NCI-H1048 (cell line): ENCODE results near the gene KCNK1.
"Not testable (repeated sequence)": the region's sequence is repeated elsewhere in the genome, so short reads cannot be mapped to it uniquely, and the experiment has no call there.

Source experiments
- DNase-seq: peaks from one replicate; lab custom pipeline; 2025; lab: John Stamatoyannopoulos, UW

KCNK1 gene

DNA sequence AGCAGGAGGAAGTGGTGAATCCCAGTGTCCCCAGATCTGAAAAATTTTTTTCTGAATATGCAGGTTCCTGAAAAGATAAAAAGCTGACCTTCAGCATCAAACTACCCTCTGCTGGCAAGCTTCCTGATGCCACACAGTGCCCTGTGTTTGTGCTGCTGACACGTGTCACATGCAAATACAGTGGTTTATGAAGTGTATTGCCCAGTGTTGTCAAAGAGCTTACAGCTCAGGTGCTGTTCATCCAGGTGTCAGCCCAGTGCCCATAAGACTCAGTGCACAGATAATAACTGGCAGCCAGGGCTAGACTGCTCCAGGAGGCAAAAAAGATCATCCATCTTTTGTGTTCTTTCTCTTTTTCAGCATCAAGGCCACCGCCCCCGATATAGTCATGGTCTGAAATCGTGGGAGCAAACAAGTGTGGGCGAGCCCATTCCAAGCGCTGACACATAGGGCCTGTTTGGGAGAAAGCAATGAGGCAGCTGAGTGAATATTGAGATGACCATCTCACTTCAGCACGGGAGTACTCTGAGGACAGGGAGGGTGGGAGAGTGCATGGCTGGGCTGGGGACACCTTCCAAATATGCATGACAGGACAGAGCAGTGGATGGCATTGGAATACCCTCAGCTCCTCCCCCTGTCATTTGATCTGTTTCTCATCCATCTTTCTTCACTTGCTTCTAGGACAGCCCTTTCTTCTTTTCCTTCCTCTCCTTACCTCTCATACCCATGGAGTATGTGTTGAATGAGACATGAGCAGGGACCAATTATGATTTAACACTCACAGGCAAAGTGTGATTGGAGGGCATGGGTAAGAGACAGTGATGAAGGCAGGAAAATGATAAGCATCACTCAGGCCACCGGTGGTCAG, 6.4 kb upstream of the KCNK1 start:
- no peak for DNase-seq

- DNase-seq, result no peak
These were observed 4.9 kb upstream of the KCNK1 start for GRCh38 chr1:233608988-233609387.

DNA sequence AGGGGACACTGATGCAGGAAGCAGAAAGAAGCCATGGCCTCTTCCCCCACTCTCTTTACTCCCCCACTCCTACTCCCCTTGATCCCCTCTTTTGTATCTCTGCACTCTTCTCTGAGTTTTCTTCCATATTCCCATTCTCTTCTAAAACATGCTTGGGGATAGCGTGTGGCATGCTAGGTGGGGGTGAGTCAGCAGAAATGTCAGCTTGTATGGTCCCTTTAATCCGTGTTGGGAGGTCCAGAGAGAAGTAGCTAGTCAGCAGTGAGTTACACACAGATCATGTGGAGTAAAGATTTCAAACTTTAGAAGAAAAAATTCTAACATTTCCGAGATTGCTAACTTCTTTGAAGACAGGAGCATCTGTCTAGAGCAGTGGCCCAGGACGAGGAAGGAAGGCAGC, 4.0 kb upstream of the KCNK1 start:
- DNase-seq, result no peak

- DNase-seq, result no peak
These were observed 3.3 kb upstream of the KCNK1 start for GRCh38 chr1:233610628-233611027.

- not testable (repeated sequence) for DNase-seq
These were observed 2.5 kb upstream of the KCNK1 start for GRCh38 chr1:233611363-233611762.

DNA sequence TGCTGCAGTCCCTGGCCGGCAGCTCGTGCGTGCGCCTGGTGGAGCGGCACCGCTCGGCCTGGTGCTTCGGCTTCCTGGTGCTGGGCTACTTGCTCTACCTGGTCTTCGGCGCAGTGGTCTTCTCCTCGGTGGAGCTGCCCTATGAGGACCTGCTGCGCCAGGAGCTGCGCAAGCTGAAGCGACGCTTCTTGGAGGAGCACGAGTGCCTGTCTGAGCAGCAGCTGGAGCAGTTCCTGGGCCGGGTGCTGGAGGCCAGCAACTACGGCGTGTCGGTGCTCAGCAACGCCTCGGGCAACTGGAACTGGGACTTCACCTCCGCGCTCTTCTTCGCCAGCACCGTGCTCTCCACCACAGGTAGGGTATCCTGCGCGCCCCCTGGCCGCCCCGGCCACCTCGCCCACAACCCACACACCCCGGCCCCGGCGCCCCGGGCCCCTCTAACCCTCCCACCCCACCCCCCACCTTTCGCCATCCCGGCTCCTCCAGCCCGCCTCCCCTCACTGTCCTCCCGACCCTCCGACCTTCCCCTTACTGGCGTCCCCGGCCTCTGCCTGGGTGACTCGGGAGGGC, 352 bp downstream of the KCNK1 start:
- DNase-seq, result no peak

DNA sequence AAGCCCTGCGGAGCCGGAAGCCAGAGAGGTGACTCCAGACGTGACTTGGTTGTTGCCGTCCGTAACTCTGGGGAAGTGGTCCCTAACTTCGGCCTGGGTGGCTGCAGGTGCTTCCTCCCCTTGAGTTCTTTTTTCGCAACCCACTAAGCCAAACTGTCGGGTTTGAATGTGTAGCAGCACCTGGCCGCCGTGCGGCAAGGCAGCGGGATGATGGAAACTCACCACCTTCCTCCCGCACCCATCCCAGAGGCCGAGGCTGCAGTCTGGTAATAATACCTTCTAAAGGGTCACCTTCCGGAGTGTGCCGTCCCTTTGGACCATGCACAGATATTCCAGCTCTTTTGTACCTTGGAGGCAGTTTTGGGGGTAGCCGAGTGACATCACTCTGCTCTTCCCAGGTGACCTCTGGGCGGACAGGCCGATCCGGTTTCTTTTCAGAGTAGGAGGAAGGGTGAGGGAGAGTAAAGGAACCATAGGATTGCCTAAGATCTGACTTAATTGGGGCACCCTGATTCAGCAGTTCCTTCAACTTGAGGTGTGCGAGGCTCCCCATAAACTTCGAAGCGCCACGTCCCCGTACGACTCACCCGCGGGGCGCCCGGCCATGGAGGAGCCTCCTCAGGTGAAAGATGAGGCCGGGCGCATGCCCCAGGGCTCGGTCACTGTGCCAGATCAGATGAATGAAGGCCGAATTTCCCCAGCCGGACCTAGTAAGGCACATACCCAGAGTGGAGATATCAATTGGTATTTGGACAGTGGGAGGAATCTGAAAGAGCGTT, 1.0 kb downstream of the KCNK1 start:
- no peak for DNase-seq

DNA sequence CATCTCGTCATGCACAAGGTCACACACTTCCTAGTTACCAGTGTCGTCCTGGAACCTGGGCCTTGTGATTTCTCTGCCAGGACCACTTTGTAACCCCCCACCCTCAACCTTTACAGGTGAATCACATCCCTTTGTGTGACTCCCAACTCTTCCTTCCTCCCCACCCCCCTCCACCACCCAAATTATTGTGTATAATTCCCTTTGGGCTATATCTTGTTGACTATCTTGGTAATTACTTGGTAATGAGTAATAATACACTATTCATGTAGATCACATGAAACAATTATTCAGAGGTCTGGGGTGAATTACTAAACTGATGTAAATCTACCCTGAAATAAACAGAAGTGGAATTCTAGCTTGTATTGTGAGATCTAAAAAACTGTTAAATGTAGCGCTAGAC, 1.7 kb downstream of the KCNK1 start:
- no peak for DNase-seq

DNA sequence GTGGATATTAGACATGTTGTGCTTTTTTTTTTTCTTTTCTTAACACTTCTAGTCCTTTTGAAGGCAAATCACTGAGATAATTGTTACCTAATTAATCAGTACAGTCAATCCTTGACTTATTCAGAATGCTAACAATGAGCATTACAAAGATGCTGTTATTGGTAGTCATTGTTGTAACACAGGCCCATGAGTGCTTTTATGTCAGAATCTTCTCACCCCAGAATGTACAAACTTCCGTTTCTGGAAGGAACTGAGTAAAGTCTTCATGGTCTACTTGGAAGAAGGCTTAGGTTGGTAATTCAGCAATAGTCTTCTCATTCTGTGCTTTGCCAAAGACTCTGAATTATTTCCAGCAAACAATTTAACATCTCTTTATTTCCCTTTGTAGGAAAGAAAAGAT, 3.1 kb downstream of the KCNK1 start:
- DNase-seq, result no peak

DNA sequence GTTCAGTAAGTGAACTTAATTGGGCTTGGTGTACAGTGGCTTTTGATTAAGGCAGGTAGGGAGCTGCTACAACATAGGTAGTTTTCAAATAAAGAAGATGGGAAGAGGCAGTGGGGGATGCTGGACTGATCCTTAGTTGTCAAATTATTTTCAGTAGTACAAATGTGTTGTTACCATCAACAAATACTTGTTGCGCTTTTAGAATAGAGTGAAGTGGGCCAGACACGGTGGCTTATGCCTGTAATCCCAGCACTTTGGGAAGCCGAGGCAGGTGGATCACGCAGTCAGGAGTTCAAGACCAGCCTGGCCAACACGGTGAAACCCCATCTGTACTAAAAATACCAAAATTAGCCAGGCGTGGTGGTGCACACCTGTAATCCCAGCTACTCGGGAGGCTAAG, 5.5 kb downstream of the KCNK1 start:
- not testable (repeated sequence) for DNase-seq

DNA sequence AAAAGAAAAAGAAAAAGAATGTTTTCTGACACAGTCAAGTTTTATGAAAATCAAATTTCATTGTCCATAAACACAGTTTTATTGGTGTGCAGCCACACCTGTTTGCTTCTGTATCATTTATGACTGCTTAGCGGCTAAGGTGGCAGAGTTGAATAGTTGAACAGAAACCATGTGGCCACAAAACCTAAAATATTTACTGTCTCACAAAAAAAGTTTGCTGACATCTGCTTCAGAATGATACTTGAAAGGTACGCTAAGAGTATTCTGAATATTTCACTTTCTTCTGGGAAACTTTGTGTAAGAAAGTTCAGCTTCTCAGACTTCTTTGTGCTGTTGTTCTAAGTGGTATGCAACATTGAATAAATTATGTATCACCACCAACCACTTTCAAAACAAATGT, 6.2 kb downstream of the KCNK1 start:
- no peak for DNase-seq

GRCh38 chr1:233621923-233622322, 8.0 kb downstream of the KCNK1 start:
- DNase-seq, result no peak

DNA sequence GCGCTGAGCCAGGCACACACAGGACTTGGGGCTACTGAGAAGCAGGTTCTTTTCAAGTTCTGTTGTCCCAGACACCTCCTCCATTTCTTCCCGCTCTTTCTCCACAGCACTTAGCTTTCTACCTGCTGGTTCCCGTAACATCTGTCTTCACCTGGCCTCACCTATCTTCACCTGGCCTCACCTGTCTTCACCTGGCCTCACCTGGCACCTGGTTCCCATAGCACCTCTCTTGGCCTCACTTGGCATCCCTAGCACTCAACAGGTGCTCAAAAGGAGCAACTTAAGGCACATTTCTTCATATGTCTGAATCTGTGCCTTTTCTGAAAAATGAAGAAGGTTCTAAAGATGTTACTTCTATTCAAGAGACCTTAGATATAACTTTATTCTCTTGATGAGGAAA, 10.4 kb downstream of the KCNK1 start:
- DNase-seq, result no peak

- no peak for DNase-seq
These were observed 11.2 kb downstream of the KCNK1 start for GRCh38 chr1:233625087-233625486.

DNA sequence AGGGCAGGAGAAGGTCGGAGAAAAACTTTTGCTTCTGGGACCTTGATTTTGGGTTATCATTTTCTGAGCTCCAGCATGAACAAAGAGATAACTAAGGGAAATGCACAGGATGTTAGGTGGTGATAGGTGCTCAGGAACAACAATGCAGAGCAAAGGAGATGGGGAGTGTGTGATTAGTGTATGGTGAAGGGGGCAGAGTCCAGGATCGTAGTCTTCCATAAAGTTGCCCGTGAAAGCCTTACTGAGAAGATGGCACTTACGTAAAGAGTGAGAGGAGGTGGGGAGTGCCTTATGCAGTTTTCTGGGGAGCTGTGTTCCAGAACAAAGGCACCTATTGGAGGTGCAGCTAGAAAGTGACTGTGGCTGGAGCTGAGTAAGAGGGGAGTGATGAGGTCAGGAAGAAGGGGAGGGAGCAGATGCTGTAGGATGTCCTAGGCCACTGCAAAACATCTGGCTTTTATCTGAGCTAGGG, 11.6 kb downstream of the KCNK1 start:
- no peak for DNase-seq

DNA sequence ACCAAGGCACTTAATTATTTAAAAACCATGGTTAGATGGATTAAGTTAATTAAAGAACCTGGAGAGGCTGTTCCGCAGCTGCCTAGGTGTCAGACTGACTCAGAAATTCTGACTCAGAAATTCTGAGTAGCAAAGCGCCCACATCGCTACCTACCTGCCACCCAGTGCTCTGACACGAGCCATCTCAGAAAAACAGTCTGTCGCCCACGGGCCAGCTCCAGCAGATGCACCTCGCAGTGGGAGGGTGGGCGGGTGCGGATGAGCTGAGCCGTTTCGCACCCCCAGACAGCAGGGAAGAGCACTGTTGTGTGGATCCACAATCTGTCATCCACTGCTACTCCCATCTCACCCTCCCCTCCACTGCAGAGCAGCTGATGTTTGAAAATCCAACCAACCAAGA, 13.5 kb downstream of the KCNK1 start:
- no peak for DNase-seq

- DNase-seq, result no peak
These were observed 13.9 kb downstream of the KCNK1 start for GRCh38 chr1:233627823-233628222.

DNA sequence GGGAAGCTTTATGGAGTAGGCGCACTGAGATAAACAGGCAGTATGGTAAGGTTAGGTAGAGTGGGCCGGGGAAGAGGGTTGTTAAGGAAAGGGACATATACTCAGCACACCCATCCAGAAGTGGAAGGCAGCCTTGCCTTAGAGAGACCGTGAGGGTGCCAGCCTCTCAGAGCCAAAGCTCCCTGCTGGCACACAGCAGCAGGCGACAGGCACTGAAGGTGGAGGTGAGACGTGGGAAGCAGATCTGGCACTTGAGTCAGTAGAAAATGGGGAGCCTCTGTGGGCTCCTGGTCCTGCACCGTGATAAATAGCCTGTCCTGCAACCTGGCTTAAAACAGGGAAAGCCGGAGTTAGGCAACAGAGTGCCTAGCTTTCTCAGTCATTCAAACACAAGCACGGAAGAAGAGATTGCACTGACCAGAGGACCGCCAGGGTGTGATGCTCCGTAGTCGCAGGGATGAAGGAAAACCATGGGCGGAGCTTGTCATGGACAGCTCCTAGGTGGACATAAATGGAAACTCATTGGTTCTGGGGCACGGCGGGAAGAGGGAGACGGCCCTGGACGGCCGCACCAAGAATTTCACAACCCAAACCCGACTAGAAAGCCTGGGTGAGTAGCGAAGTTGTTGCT, 15.5 kb downstream of the KCNK1 start:
- DNase-seq, result no peak

DNA sequence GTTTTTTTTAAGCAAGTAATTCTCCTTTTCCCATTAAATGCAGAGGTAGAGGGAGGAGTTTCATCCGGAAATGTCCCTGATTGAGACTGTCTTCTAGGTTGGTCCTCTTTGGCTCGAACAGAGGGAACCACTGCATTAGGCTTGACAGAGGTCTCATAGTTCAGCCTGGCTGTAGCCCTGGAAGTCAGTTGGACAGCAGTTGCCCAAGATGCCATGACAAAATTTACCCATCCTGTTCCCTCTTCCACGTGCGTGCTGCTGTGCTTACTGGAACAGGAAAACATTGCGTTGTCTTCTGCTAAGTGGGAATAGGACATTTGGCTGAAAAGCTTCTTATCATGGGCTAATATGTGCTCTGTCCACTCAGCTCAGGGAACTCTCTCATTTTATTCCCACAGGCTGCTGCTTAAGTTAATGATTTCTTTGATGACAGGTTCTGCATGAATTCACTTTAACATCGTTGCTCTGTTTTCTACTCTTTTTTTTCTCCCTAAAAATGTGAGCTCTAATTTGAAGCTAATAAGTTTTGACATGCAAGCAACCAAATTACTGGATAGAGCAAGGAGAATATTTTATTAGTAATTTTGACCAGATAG, 18.0 kb downstream of the KCNK1 start:
- DNase-seq, result no peak

DNA sequence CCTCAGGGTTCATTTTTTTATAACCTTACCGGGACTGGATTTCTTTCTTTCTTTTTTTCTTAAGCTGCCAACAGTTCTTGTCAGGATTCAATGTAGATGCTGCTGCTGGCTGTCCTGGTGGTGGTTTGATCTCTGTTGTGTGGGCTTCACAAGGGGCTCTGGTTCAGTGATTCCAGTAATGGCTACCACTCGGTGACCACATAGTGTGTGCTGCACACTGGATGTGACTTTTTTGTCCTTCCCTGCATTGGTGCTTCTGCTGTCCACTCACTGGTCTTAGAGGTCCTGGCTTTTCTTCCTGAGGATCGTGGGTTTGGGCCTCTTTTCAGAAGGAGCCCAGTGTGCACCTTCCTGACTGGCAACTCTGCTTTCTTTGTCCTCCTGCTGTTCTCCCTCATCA, 18.5 kb downstream of the KCNK1 start:
- no peak for DNase-seq

GRCh38 chr1:233635765-233636502, 22.0 kb downstream of the KCNK1 start:
- no peak for DNase-seq
